Esophagus squamous epithelium (tissue), 5 donors: Measurements from ENCODE around the gene SPO11. TPM values are rescaled to one million over a fixed set of nuclear protein-coding genes. Genes with fewer than 3 reads are reported as not detected.

Source experiments
- DNase-seq: peaks from one replicate; lab custom pipeline; 2025; lab: John Stamatoyannopoulos, UW
- H3K27ac ChIP-seq, 4 donors: fragments of 200-600 bp; sonication (generic); one replicate each; pipeline ENCODE4 v1.5.1; 2016 to 2019; ENCODE audit warnings: mild to moderate bottlenecking in 1 of 4
- H3K27me3 ChIP-seq, 4 donors: fragments of 200-600 bp; sonication (generic); 1 replicate in 3 of 4; 2 replicates in 1 of 4; pipeline versions ENCODE4 v1.5.1 to v1.6.0; 2017 to 2021; ENCODE audit warnings: antibody characterized with exemption in 1 of 4
- H3K36me3 ChIP-seq, 3 donors: fragments of 200-600 bp; sonication (generic); one replicate each; pipeline ENCODE4 v1.5.1; 2016 to 2019
- H3K4me1 ChIP-seq, 3 donors: fragments of 200-600 bp; sonication (generic); one replicate each; pipeline ENCODE4 v1.5.1; 2017 to 2019
- H3K4me3 ChIP-seq, 4 donors: fragments of 200-600 bp; sonication (generic); 1 replicate in 3 of 4; 2 replicates in 1 of 4; pipeline ENCODE4 v1.5.1; 2016 to 2019; ENCODE audit warnings: mild to moderate bottlenecking in 2 of 4, moderate library complexity in 1 of 4
- H3K9me3 ChIP-seq, 3 donors: fragments of 200-600 bp; sonication (generic); one replicate each; pipeline ENCODE4 v1.5.1; 2016 to 2019
- POLR2A ChIP-seq, 4 donors: fragments of 450-650 bp; IDR thresholded peaks; one replicate each; pipeline ENCODE4 v1.6.1; 2017; ENCODE audit warnings: antibody characterized with exemption in 4 of 4, mild to moderate bottlenecking in 4 of 4, moderate library complexity in 3 of 4
- WGBS, 2 donors: methylation state at CpG; one replicate each; pipeline ENCODE4 v1.1.5; 2018; 5-methylcytosine and 5-hydroxymethylcytosine counted together
- intact Hi-C: fragments of 100-400 bp; cut with DNase I; formaldehyde crosslinking; loops from one replicate; pipeline ENCODE4 v1.15.0; 2022
- total RNA-seq, 4 donors: library from RNA; depleted of rRNA; stranded (reverse); fragments of >200 nt; gene quantifications; one replicate each; pipeline ENCODE4 v1.1.0, GENCODE V29; 2016
- TF ChIP-seq, protein P1 (sequence below), 6 experiments: fragments of 450-650 bp in 4 of 6; fragments of 200-600 bp in 2 of 6; sonication (generic) in 2 of 6; IDR thresholded peaks; one replicate each; pipeline ENCODE4 v1.5.1; 2016 to 2019; ENCODE audit warnings: antibody characterized with exemption in 6 of 6, mild to moderate bottlenecking in 4 of 6, moderate library complexity in 4 of 6
- donor health status: DM: yes; HTN: yes; CAD: no.

SPO11 gene
- total RNA-seq, 4 donors from 2014 or later, result not detected

DNA sequence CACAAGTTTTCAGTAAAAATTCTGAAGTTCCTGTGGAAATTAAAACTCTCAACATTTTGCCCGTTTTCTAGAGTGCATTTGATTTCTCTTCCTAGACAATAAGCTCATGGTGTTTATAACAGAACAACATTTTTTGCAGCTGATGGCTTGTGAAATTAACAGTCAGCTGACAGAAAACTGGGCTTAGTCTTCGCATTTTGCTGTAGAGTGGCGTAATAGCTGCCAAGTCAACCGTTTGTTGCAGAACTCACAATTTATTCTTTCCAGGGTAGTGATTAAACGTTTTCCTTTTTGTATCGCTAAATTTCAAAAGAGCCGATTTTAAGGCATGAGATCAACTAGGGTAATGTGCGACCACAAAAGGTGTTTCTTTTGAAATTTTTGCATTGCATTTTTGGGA is 1.4 kb downstream of the SPO11 start:
- Histone ChIP-seq H3K9me3 (no peaks in the 10 kb centered on the region), H3K4me1 (peaks cover 3 to 25% (median 4%) of the 10 kb centered on the region in 3 donors), H3K27me3 (peaks cover 0 to 43% (median 1%) of the 10 kb centered on the region in 4 donors), H3K27ac (no peak overlapping the region), H3K36me3 (no peaks in the 10 kb centered on the region), H3K4me3 (no peak overlapping the region)
- DNase-seq, result no peak
- WGBS, 2 donors, result 40 to 44% methylated on average over 8 of the region's 8 CpGs
- TF ChIP-seq, protein P1, sequence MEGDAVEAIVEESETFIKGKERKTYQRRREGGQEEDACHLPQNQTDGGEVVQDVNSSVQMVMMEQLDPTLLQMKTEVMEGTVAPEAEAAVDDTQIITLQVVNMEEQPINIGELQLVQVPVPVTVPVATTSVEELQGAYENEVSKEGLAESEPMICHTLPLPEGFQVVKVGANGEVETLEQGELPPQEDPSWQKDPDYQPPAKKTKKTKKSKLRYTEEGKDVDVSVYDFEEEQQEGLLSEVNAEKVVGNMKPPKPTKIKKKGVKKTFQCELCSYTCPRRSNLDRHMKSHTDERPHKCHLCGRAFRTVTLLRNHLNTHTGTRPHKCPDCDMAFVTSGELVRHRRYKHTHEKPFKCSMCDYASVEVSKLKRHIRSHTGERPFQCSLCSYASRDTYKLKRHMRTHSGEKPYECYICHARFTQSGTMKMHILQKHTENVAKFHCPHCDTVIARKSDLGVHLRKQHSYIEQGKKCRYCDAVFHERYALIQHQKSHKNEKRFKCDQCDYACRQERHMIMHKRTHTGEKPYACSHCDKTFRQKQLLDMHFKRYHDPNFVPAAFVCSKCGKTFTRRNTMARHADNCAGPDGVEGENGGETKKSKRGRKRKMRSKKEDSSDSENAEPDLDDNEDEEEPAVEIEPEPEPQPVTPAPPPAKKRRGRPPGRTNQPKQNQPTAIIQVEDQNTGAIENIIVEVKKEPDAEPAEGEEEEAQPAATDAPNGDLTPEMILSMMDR (IDR thresholded peaks at IDR 0.05), result no peak
- TF ChIP-seq POLR2A (IDR thresholded peaks at IDR 0.05), result no peak
- intact Hi-C loops, result no loop called here

DNA sequence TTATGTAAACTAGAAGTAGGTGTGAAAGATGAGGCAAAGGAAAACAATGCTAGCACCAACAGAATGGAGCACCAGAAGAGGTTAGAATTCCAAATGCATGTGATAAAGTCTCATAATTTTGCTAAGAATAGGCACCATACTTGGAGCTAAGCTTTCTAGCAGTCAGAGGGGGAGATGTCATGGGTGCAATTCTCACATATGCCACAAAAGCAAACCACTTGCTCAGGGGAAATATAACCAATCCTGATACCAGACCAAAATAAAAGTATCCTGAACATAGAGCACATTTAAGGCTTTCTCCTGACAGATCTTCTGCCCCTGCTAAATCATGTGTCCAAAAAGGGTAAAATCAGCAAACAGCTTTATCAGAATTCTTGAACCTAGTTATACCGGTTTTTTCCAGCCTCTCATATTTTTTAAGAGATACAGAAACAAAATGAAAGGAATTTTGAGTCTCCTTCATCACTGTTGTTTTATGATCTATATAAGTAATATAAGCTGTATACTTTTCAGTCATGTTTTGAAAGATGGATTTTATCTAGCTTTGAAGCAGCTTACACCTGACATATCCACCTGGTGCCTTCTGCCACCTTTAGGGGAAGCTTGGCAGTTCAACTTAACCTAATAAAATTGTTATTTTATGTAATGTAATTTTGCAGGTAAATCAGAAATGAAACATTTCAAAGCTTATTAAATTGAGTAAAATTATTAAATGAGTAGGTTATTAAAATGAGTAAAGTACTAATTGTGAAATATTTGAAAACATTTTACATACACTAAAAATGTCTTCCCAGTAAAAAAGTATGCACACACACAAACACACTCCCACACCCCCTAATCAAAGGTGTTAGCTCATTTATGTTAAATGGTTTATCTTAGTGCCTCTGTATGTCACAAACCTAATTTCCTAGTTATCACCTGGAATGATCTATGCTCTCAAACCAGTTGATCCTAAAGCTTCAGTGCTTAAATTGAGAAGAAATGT is 2.8 kb downstream of the SPO11 start:
- Histone ChIP-seq H3K27ac (no peak overlapping the region), H3K9me3 (no peaks in the 10 kb centered on the region), H3K27me3 (peaks cover 0 to 50% (median 1%) of the 10 kb centered on the region in 4 donors), H3K36me3 (no peaks in the 10 kb centered on the region), H3K4me1 (peaks cover 0 to 11% (median 0%) of the 10 kb centered on the region in 3 donors), H3K4me3 (no peak overlapping the region)
- TF ChIP-seq POLR2A (IDR thresholded peaks at IDR 0.05), result no peak
- TF ChIP-seq, protein P1 (IDR thresholded peaks at IDR 0.05), result peak in 5 of 6 experiments; percentile 28 to 68 (median 45)
- intact Hi-C loops, result no loop called here
- WGBS, 2 donors, result 38 to 48% methylated on average over 1 of the region's 1 CpG
- no peak for DNase-seq

DNA sequence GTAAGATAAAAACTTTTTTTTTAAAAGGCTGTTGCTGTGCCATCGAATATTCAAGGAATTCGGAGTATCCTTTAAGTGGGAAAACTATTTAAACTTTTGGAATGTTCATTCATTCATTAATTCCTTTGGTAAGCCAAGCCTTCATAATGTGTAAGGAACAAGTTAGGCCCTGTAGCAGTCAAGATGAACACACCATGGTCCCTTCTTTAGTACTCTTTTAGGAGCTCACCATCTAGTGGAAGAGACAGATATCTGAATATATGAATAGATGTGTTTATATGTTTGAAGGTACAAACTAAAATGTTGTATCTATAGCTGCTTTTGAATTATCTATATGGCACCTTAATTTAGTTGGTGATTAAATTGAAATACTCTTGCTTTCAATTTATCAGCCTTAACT is 5.8 kb downstream of the SPO11 start:
- H3K4me1 ChIP-seq, result no peaks in the 10 kb centered on the region
- 53 to 60% methylated on average over 2 of the region's 2 CpGs for WGBS, 2 donors
- DNase-seq, result no peak
- no peak for TF ChIP-seq POLR2A (IDR thresholded peaks at IDR 0.05)
- TF ChIP-seq, protein P1 (IDR thresholded peaks at IDR 0.05), result peak in 2 of 6 experiments; percentile 24 to 41
- H3K27ac ChIP-seq, result no peak overlapping the region
- H3K9me3 ChIP-seq, result no peaks in the 10 kb centered on the region
- peaks cover 0 to 55% (median 1%) of the 10 kb centered on the region in 4 donors for H3K27me3 ChIP-seq
- intact Hi-C loops, result loop anchor here (5.0 kb wide), 1 partner anchor 243 kb away; no protein-coding TSS in a partner anchor
- no peaks in the 10 kb centered on the region for H3K36me3 ChIP-seq
- H3K4me3 ChIP-seq, result no peak overlapping the region

DNA sequence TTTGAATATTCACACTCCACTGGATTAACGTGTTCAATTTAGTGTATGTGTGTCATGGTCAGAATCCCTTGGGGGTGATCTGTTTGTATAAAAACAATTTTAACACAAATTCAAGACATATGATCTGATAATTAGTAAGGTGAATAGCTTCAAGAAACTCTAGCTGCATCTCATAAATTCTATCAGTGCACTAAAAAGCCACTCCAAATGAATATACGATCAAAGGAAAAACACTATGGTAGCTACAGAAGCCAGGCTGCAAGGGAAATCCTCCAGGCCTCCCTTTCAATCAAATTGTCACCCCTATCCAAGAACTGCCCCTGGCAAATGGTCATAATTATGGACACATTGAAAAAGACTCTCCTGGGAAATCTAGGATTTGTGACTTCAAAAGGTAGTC is 12.1 kb downstream of the SPO11 start:
- Histone ChIP-seq H3K27me3 (peaks cover 0 to 19% (median 0%) of the 10 kb centered on the region in 4 donors), H3K4me3 (no peak overlapping the region), H3K9me3 (no peaks in the 10 kb centered on the region), H3K36me3 (no peaks in the 10 kb centered on the region), H3K27ac (no peak overlapping the region), H3K4me1 (no peaks in the 10 kb centered on the region)
- intact Hi-C loops, result no loop called here
- no peak for DNase-seq
- TF ChIP-seq, protein P1 (IDR thresholded peaks at IDR 0.05), result no peak
- no peak for TF ChIP-seq POLR2A (IDR thresholded peaks at IDR 0.05)
- 86% methylated on average over 2 of the region's 2 CpGs for WGBS, 2 donors

DNA sequence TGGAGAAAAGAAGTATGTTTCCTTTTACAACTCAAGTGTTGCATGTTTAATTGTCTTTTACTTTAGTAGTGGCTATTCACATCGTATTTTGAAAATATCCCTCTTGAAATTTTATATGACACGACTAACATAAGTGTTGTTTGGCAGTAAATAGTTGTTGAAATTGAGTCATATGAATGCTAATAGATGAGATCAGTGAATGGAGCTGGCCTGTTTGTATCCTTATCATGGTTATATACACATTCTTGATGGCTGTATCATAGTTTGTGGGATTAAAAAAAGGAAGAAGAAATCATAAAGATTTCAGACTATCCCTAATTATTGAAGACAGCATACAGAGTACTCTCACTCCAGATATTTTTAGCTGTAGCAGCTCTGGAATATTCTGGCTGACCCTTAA is 13.2 kb downstream of the SPO11 start:
- H3K9me3 ChIP-seq, result no peaks in the 10 kb centered on the region
- H3K4me1 ChIP-seq, result no peaks in the 10 kb centered on the region
- no peaks in the 10 kb centered on the region for H3K36me3 ChIP-seq
- peaks cover 0 to 18% (median 0%) of the 10 kb centered on the region in 4 donors for H3K27me3 ChIP-seq
- 36 to 41% methylated on average over 2 of the region's 2 CpGs for WGBS, 2 donors
- no peak overlapping the region for H3K4me3 ChIP-seq
- intact Hi-C loops, result no loop called here
- TF ChIP-seq POLR2A (IDR thresholded peaks at IDR 0.05), result no peak
- TF ChIP-seq, protein P1 (IDR thresholded peaks at IDR 0.05), result no peak
- no peak for DNase-seq
- no peak overlapping the region for H3K27ac ChIP-seq
